ENCODE data around the gene CLOCK. TPM values are rescaled to one million over a fixed set of nuclear protein-coding genes. Genes with fewer than 3 reads are reported as not detected.

CLOCK gene
- total RNA-seq, 6 donors from 2014 or later, result 10.2 to 39.6 (median 22.2) TPM

DNA sequence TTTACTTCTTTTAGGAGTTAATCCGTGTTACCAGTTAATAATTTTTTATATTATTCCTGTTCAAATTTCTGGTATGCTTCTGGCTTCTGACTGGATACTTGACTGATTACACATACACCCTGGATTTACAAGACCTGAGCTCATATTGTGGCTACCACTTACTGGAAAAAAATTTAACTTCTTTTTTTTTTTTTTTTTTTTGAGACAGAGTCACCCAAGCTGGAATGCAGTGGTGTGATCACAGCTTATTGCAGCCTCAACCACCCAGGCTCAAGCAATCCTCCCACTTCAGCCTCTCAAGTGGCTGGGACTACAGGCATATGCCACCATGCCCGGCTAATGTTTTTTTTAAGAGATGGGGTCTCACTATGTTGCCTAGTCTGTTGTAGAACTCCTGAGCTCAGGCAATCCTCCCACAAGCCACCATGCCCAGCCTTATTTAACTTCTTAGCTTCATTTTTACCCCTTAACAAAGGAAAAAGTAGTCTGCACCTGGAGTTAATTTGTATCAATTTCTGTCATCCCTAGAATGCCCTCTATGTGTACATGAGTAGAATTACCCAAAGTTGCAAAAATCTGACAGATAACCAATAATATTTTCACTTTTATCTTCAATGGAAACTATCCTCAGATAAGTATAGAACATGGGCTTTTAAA lies 100.7 kb downstream of the CLOCK start:
- Histone ChIP-seq H3K27me3 (no peaks in the 10 kb centered on the region), H3K27ac (no peak overlapping the region), H3K9me3 (no peaks in the 10 kb centered on the region), H3K36me3 (peaks cover 8 to 75% (median 24%) of the 10 kb centered on the region in 4 donors), H3K4me3 (no peak overlapping the region), H3K4me1 (peaks cover 0 to 4% (median 1%) of the 10 kb centered on the region in 4 donors)
- WGBS, 2 donors, result 90 to 92% methylated on average over 2 of the region's 2 CpGs
- no peak for DNase-seq
- TF ChIP-seq POLR2AphosphoS5 (IDR thresholded peaks at IDR 0.05) (no peak), EP300 (IDR thresholded peaks at IDR 0.05) (no peak), POLR2A (IDR thresholded peaks at IDR 0.05) (no peak)
- TF ChIP-seq, protein P1, sequence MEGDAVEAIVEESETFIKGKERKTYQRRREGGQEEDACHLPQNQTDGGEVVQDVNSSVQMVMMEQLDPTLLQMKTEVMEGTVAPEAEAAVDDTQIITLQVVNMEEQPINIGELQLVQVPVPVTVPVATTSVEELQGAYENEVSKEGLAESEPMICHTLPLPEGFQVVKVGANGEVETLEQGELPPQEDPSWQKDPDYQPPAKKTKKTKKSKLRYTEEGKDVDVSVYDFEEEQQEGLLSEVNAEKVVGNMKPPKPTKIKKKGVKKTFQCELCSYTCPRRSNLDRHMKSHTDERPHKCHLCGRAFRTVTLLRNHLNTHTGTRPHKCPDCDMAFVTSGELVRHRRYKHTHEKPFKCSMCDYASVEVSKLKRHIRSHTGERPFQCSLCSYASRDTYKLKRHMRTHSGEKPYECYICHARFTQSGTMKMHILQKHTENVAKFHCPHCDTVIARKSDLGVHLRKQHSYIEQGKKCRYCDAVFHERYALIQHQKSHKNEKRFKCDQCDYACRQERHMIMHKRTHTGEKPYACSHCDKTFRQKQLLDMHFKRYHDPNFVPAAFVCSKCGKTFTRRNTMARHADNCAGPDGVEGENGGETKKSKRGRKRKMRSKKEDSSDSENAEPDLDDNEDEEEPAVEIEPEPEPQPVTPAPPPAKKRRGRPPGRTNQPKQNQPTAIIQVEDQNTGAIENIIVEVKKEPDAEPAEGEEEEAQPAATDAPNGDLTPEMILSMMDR (IDR thresholded peaks at IDR 0.05), result no peak
- no peak for ATAC-seq (ENCODE audit: low FRiP score in 2 of 2)

DNA sequence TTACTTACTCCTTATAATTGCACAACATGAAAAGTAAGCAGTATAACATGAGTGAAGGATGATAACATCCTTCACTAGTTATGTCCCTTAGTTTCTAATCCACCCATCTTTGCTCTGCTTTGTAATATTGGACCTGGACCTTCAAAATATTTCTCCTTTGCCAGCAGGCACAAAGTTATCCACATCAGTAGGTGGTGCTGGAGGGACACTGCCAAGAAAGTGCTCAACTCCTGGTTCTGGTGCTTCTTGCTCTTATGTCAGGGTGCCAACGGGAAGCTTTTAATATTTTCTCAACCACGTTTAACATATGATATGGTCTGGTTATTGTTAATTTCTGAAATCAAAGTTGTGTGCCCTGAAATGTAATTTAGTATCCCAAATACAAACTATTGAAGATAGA lies 101.9 kb downstream of the CLOCK start:
- Histone ChIP-seq H3K4me3 (no peak overlapping the region), H3K9me3 (no peaks in the 10 kb centered on the region), H3K27ac (no peak overlapping the region), H3K36me3 (peaks cover 8 to 73% (median 21%) of the 10 kb centered on the region in 4 donors), H3K27me3 (no peaks in the 10 kb centered on the region), H3K4me1 (peaks cover 0 to 4% (median 1%) of the 10 kb centered on the region in 4 donors)
- WGBS, 2 donors, result 34 to 62% methylated on average over 2 of the region's 2 CpGs
- DNase-seq, result peak in 1 of 2 donors; percentile 43
- TF ChIP-seq POLR2AphosphoS5 (IDR thresholded peaks at IDR 0.05), result no peak
- TF ChIP-seq POLR2A (IDR thresholded peaks at IDR 0.05), result no peak
- TF ChIP-seq EP300 (IDR thresholded peaks at IDR 0.05), result no peak
- TF ChIP-seq, protein P1 (IDR thresholded peaks at IDR 0.05), result no peak
- ATAC-seq (ENCODE audit: low FRiP score in 2 of 2), result no peak

DNA sequence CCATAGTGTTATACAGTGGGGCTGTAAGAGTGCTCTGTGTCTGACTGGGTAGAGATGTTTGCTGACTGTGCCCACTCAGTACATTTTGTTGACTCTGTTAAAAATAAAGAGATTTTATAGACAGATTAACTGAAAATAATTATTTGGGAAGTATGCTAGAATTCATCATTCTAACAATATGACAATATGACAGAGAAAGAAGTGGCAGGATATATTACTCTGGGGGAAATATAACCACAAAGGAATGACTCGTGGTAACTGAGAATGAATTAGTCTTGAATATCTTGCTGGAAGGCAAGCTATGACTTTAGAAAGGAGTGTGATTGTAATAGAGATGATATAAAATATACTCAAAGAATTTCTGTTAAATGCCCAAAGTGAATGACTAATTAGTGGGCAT lies 104.2 kb downstream of the CLOCK start:
- Histone ChIP-seq H3K9me3 (no peaks in the 10 kb centered on the region), H3K27me3 (no peaks in the 10 kb centered on the region), H3K36me3 (peaks cover 0 to 63% (median 13%) of the 10 kb centered on the region in 4 donors), H3K27ac (no peak overlapping the region), H3K4me1 (peaks cover 0 to 2% (median under 1%) of the 10 kb centered on the region in 4 donors), H3K4me3 (no peak overlapping the region)
- TF ChIP-seq POLR2AphosphoS5 (IDR thresholded peaks at IDR 0.05) (no peak), EP300 (IDR thresholded peaks at IDR 0.05) (no peak), POLR2A (IDR thresholded peaks at IDR 0.05) (no peak)
- 75% methylated on average over 1 of the region's 1 CpG for WGBS, 2 donors
- no peak for ATAC-seq (ENCODE audit: low FRiP score in 2 of 2)
- no peak for DNase-seq

DNA sequence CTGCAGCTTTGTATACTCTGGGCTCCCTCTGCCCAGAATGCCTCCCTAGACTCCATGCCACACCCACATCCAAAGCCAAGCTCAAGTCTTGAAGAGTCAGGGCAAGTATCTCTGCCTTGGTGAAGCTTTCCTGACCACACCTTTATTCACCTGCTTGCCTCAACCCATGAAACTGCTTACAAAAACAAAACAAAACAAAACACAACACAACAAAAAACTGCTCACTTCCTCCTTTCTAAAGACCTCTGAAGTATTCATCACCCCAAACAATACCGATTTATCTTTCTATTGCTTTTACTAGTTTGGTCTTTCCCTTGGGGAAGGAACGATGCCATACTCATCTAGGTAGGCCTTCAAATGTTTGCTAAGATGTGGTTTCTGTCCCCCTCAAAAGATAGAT lies 105.9 kb downstream of the CLOCK start:
- no peaks in the 10 kb centered on the region for H3K9me3 ChIP-seq
- no peak overlapping the region for H3K27ac ChIP-seq
- ATAC-seq (ENCODE audit: low FRiP score in 2 of 2) (no peak), DNase-seq (no peak)
- peaks cover 0 to 69% (median 15%) of the 10 kb centered on the region in 4 donors for H3K36me3 ChIP-seq
- WGBS, 2 donors, result 93 to 96% methylated on average over 2 of the region's 2 CpGs
- TF ChIP-seq POLR2A (IDR thresholded peaks at IDR 0.05), result no peak
- TF ChIP-seq, protein P1 (IDR thresholded peaks at IDR 0.05), result no peak
- TF ChIP-seq POLR2AphosphoS5 (IDR thresholded peaks at IDR 0.05), result no peak
- H3K4me3 ChIP-seq, result no peak overlapping the region
- H3K27me3 ChIP-seq, result no peaks in the 10 kb centered on the region
- no peaks in the 10 kb centered on the region for H3K4me1 ChIP-seq

DNA sequence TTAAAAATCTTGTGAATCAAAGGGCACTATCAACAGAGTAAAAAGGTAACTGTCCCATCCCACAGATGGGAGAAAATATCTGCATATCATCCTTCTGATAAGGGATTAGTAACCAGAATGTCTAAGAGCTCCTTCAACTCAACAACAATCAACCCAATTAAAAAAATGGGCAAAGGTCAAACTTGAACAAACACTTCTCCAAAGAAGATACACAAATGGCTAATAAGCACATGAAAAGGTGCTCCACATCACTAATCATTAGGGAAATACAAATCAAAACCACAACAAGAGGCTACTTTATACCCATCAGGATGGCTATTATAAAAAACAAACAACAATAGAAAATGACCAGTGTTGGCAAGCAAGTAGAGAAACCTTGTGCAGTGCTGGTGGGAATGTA lies 107.7 kb downstream of the CLOCK start:
- H3K4me3 ChIP-seq, result no peak overlapping the region
- H3K4me1 ChIP-seq, result peaks cover 0 to 6% (median 0%) of the 10 kb centered on the region in 4 donors
- DNase-seq (no peak), ATAC-seq (ENCODE audit: low FRiP score in 2 of 2) (no peak)
- no peak overlapping the region for H3K27ac ChIP-seq
- H3K27me3 ChIP-seq, result no peaks in the 10 kb centered on the region
- TF ChIP-seq POLR2A (IDR thresholded peaks at IDR 0.05) (no peak), POLR2AphosphoS5 (IDR thresholded peaks at IDR 0.05) (no peak), EP300 (IDR thresholded peaks at IDR 0.05) (no peak)
- TF ChIP-seq, protein P1 (IDR thresholded peaks at IDR 0.05), result no peak
- H3K36me3 ChIP-seq, result peaks cover 5 to 79% (median 16%) of the 10 kb centered on the region in 4 donors
- H3K9me3 ChIP-seq, result no peaks in the 10 kb centered on the region

All from upper lobe of left lung (tissue), 6 donors.